ENCODE results near the gene TGFBR3.

The TGFBR3 gene

GRCh38 chr1:91799863-91800262, 86.1 kb downstream of the TGFBR3 start:
- DNase-seq (ENCODE audit: low read depth in 2 of 2) = no peak

GRCh38 chr1:91799159-91799558, 86.8 kb downstream of the TGFBR3 start:
- DNase-seq (ENCODE audit: low read depth in 2 of 2) = no peak

GRCh38 chr1:91798740-91799139, 87.2 kb downstream of the TGFBR3 start:
- no peak for DNase-seq (ENCODE audit: low read depth in 2 of 2)

GRCh38 chr1:91798241-91798648, 87.7 kb downstream of the TGFBR3 start:
- DNase-seq (ENCODE audit: low read depth in 2 of 2) = no peak

GRCh38 chr1:91797164-91797563, 88.8 kb downstream of the TGFBR3 start:
- DNase-seq (ENCODE audit: low read depth in 2 of 2) = no peak

GRCh38 chr1:91796390-91796654, 89.6 kb downstream of the TGFBR3 start:
- DNase-seq (ENCODE audit: low read depth in 2 of 2) = no peak

GRCh38 chr1:91795591-91796389, 90.2 kb downstream of the TGFBR3 start:
- DNase-seq (ENCODE audit: low read depth in 2 of 2) = no peak

GRCh38 chr1:91793877-91794276, 92.1 kb downstream of the TGFBR3 start:
- DNase-seq (ENCODE audit: low read depth in 2 of 2) = no peak

- DNase-seq (ENCODE audit: low read depth in 2 of 2) = no peak
These were observed 92.8 kb downstream of the TGFBR3 start for GRCh38 chr1:91793189-91793588.

- no peak for DNase-seq (ENCODE audit: low read depth in 2 of 2)
These were observed 93.4 kb downstream of the TGFBR3 start for GRCh38 chr1:91792489-91793071.

- no peak for DNase-seq (ENCODE audit: low read depth in 2 of 2)
These were observed 94.1 kb downstream of the TGFBR3 start for GRCh38 chr1:91791691-91792488.

- no peak for DNase-seq (ENCODE audit: low read depth in 2 of 2)
These were observed 94.8 kb downstream of the TGFBR3 start for GRCh38 chr1:91791103-91791502.

GRCh38 chr1:91790392-91790791, 95.6 kb downstream of the TGFBR3 start:
- DNase-seq (ENCODE audit: low read depth in 2 of 2) = no peak

- no peak for DNase-seq (ENCODE audit: low read depth in 2 of 2)
These were observed 96.5 kb downstream of the TGFBR3 start for GRCh38 chr1:91789273-91789997.

GRCh38 chr1:91787919-91788318, 98.0 kb downstream of the TGFBR3 start:
- no peak for DNase-seq (ENCODE audit: low read depth in 2 of 2)

- no peak for DNase-seq (ENCODE audit: low read depth in 2 of 2)
These were observed 101.3 kb downstream of the TGFBR3 start for GRCh38 chr1:91784616-91785015.

- DNase-seq (ENCODE audit: low read depth in 2 of 2) = no peak
These were observed 101.8 kb downstream of the TGFBR3 start for GRCh38 chr1:91784191-91784590.

- DNase-seq (ENCODE audit: low read depth in 2 of 2) = no peak
These were observed 102.4 kb downstream of the TGFBR3 start for GRCh38 chr1:91783423-91784170.

- no peak for DNase-seq (ENCODE audit: low read depth in 2 of 2)
These were observed 103.9 kb downstream of the TGFBR3 start for GRCh38 chr1:91781901-91782622.

- DNase-seq (ENCODE audit: low read depth in 2 of 2) = no peak
These were observed 104.6 kb downstream of the TGFBR3 start for GRCh38 chr1:91781371-91781825.

GRCh38 chr1:91779548-91780021, 106.4 kb downstream of the TGFBR3 start:
- no peak for DNase-seq (ENCODE audit: low read depth in 2 of 2)
